ENCODE data around the gene KCNB1. TPM values are rescaled to one million over a fixed set of nuclear protein-coding genes. Genes with fewer than 3 reads are reported as not detected.

Gene KCNB1
- total RNA-seq, 1 donor from 2014 or later, result 0.12 TPM

GRCh38 chr20:49360242-49360968 is 122.1 kb downstream of the KCNB1 start:
- intact Hi-C loops (cut with micrococcal nuclease), result no loop called here

GRCh38 chr20:49356676-49357075 is 125.8 kb downstream of the KCNB1 start:
- intact Hi-C loops (cut with micrococcal nuclease), result no loop called here

- intact Hi-C loops (cut with micrococcal nuclease), result no loop called here
These were observed 127.8 kb downstream of the KCNB1 start for GRCh38 chr20:49354673-49355072.

DNA sequence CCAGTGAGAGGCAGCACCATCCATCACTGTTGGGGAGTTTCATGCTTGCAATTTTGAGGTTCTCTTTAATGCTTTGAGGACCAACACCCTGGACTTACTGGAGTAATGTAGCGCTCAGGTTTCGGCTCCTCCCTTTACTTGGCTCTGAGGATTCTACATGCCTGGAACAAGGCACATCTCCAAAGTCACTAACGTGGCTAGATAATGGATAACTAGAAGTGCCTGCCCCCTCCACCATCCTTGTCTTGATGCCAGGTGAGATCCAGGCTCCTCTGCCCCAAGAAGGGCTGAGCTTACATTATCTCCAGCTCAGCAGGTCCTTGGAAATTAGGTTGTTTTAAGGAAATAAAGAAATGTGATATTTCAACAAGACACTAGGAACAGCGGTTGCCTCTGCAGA is 129.1 kb downstream of the KCNB1 start:
- intact Hi-C loops (cut with micrococcal nuclease), result no loop called here

GRCh38 chr20:49352751-49353150 is 129.7 kb downstream of the KCNB1 start:
- intact Hi-C loops (cut with micrococcal nuclease), result no loop called here

GRCh38 chr20:49351775-49352174 is 130.7 kb downstream of the KCNB1 start:
- intact Hi-C loops (cut with micrococcal nuclease), result no loop called here

DNA sequence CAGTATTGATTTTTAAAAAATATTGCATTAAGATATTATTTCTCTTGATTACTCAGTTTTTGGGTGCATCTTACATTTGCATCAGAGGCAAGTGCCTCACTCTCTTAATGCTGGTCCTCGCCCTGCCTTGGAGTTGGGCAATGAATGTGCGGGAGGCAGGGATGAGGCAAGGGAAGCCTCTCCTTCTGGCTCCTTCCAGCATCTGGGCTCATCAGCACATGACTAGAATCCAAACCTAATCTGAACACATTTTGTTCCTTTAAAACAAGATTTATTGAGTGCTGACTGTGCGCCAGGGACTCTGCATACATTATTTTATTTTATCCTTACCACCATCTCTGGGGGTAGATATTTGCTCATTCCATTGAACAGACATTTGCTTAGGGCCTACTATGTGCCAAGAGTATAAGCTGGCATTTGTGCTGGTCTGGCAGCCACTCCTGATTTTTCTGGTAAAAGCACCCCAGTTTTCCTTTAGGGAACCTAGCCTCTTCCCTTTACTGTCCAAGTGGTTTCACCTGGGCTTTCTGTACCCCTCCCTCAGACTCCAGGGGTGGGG is 132.7 kb downstream of the KCNB1 start:
- intact Hi-C loops (cut with micrococcal nuclease), result no loop called here

DNA sequence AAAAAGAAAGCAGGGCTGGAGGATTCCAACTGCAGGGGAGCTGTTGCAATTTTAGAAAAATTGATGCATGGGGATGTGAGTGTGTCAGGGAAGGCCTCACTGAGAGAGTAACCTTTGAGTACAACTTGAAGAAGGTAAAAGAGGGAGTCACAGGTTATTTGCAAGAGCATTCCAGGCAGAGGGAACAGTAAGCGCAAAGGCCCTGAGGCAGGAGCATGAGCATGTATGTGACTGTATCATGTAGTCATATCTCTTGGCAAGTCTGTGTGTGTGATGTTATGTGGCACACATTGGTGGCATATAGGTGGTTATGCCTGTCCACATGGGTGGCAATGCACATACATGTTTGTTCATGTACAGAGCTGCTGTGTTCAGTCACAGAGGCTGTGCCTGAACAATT is 133.4 kb downstream of the KCNB1 start:
- intact Hi-C loops (cut with micrococcal nuclease), result no loop called here

- intact Hi-C loops (cut with micrococcal nuclease), result no loop called here
These were observed 133.9 kb downstream of the KCNB1 start for GRCh38 chr20:49348563-49348962.

- intact Hi-C loops (cut with micrococcal nuclease), result no loop called here
These were observed 135.3 kb downstream of the KCNB1 start for GRCh38 chr20:49347156-49347555.

DNA sequence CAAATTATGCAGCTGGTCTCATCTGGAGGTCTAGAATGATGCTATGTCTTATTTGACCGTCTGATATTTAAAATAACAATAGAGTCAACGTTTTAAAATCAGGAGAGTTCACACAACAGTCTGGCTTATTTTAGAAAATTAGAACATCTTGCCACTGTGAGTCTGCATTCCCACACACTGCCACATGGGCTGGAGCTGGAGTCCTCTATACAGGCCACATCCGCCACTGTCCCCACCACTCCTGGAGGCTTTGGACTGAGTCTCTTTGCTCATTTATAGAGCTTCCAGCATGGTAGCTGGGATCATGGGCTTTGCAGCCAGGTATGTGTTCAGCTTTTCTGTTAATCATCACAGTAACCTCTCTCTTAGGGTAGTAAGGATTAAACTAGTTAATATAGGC is 135.8 kb downstream of the KCNB1 start:
- intact Hi-C loops (cut with micrococcal nuclease), result no loop called here

DNA sequence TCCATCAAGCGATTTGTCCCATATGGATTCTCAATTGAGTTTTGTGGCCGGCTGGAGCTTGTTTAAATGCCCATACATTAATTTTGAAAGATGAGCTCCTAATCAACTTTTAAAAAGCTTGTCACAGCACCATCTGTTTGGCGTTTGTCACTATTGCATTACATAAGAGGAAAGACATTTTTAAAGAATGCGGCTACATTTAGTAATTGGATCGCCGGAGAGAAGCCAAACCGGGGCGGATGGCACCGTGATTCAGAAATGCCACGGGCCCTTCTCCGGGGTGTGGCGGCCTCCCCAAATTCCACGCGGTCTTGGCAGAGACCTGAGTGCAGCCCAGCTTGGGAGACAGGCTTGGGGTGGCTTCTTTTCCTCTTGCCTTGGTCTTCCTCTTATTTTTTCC is 136.9 kb downstream of the KCNB1 start:
- intact Hi-C loops (cut with micrococcal nuclease), result no loop called here

- intact Hi-C loops (cut with micrococcal nuclease), result no loop called here
These were observed 137.5 kb downstream of the KCNB1 start for GRCh38 chr20:49344975-49345374.

GRCh38 chr20:49344140-49344539 is 138.3 kb downstream of the KCNB1 start:
- intact Hi-C loops (cut with micrococcal nuclease), result no loop called here

DNA sequence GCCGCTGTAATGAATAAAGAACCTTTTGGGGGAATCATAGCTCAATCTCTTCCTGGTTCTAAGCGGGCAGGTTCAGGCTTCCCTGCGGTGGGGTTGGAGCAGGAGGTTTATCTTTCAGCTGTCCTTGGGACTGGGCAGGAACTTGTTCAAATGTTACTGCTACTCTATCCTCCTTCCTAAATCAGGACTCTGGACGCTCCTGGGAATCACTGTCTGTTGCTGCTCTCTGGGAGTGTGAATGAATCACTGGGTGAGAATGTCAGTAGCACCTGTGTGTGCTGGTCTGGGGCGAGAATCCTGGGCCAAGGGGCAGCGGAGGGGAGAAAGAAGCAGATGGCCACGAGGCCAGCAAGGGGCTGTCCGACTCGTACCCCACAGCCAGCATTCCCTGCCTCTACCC is 139.2 kb downstream of the KCNB1 start:
- intact Hi-C loops (cut with micrococcal nuclease), result no loop called here

DNA sequence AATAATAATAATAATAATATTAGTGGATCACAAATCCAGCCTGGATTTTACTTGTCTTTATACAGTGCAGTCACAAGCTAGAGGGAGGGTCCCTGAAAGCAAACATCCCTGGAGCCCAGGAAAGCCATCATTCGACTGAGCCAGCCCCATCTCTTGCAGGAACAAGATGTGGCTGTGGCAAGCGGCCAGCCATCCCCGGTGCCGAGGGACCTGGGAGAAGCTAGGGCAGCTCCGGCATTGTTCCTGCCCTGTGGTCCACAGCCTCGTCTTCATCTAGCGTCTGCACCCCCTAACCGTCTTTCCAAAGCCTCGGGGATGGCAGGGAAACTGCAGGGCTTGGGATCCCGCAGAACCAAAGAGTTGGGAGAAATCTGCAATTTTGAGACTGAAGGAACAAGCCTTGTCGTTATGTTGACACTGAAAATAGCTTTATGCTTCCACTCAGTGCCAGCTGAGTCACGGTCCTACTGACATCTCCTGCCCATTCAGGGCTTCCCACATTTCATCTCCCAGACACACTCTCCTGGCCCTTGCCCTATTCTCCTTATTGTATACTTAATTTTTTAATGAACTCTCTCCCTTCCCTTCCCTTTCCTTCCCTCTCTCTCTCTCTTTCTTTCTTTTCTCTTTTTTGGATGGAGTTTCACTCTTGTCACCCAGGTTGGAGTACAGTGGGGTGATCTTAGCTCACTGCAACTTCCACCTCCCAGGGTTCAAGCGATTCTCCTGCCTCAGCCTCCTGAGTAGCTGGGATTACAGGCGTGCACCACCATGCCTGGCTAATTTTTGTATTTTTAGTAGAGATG is 142.1 kb downstream of the KCNB1 start:
- intact Hi-C loops (cut with micrococcal nuclease), result no loop called here

GRCh38 chr20:49339123-49339522 is 143.3 kb downstream of the KCNB1 start:
- intact Hi-C loops (cut with micrococcal nuclease), result no loop called here

GRCh38 chr20:49338061-49338460 is 144.4 kb downstream of the KCNB1 start:
- intact Hi-C loops (cut with micrococcal nuclease), result no loop called here

GRCh38 chr20:49337357-49337756 is 145.1 kb downstream of the KCNB1 start:
- intact Hi-C loops (cut with micrococcal nuclease), result no loop called here

GRCh38 chr20:49336786-49337185 is 145.7 kb downstream of the KCNB1 start:
- intact Hi-C loops (cut with micrococcal nuclease), result no loop called here

DNA sequence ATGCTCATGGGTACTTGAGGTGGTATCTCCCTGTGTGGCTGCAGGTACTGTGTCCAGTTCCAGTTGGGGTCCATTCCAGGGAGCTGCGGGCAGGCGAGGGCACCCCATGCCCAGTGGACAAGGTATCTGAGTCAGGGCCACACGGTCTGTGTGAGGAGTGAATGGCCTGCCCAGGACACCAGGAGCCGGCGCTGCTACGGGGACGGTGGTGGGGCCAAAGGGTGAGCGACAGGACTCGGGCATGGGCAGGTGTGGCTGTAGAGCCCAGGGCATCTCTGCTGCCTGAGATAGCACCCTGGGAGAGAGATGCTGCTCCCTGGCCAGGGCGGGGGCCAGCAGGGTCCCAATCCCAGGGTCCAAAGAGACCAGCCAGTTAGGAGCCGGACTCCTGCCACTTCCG is 147.0 kb downstream of the KCNB1 start:
- intact Hi-C loops (cut with micrococcal nuclease), result no loop called here

All from T-helper 1 cell treated with Interleukin-12 subunit alpha and Interleukin-12 subunit beta and Interleukin-4 antibody, amounts not matched to agents 30 ng/mL and 1 ng/mL, for 36 hours (primary cell).